Stimulated activated naive CD8-positive, alpha-beta T cell treated with anti-CD3 and anti-CD28 coated beads, Interleukin-15, Interleukin-2, amounts not matched to agents 100 U/mL and 50 U/mL, for 24 hours (primary cell): ENCODE data around the gene NAA50.

Experiments
- ATAC-seq: fragments of 150-1000 bp; cut with Tn5 transposase; one replicate; pipeline ENCODE4 v1.10.0; 2021
- DNase-seq: peaks from one replicate; pipeline ENCODE4 v3.0.0; 2021

The NAA50 gene

DNA sequence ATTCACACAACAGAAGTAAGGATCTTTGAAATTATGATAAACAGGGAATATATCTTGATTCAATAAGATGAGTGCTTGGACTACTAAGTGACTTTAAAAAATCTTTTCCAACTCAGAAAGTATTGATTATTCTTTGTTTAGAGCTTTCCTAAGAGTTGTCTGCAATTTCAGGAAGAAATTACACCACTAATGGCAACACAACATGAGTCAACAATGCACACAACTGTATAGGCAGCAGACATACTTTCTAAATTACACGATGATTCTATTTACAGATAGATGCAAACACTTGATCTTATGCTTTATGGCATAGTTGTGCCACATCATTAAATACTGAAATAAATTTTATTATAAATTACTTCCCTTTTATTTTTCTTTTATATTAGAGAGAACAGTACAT lies 4.4 kb downstream of the NAA50 start:
- ATAC-seq (no peak), DNase-seq (no peak)

DNA sequence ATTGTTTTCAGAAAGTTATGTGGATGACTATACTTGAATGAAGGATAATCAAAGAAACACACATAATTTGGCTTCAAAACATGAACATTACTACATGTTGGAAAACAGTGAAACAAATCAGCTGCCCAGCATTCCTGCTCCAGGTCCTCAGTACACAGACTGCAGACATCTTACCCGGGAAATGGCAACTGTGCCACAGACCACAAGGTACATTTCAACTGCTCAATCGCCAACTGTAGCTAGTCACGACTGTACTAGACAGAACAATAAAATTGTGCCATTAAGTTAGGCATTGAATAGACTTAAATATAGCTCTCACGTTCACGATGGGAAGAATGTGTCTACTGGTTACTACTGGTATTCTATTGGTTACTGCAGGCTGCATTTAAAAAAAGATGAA lies 5.0 kb downstream of the NAA50 start:
- DNase-seq: no peak
- no peak for ATAC-seq

DNA sequence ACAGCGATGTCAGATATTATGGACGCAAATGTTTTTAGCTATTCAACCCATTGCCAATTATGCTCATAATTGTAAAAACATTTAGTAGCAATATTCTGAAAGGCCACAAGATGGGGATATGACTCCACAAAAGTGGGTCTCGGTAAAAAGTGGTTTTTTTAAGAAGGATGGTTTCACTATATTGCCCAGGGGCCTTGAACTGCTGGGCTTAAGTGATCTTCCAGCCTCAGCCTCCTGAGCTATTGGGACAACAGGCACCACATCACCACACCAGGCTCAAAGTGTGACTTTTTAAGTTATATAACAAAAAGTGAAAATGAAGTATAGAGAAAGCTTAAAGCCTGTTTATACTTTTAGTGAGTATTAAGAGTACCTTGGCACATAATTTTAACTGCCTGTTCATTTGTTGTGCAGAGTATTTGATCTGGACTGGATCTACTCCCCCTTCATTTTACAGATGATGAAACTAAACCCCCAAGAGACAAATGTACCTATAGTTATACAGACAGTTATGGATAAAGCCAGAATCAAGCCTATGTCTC lies 9.4 kb downstream of the NAA50 start:
- peak; percentile 49 for ATAC-seq
- DNase-seq: no peak

DNA sequence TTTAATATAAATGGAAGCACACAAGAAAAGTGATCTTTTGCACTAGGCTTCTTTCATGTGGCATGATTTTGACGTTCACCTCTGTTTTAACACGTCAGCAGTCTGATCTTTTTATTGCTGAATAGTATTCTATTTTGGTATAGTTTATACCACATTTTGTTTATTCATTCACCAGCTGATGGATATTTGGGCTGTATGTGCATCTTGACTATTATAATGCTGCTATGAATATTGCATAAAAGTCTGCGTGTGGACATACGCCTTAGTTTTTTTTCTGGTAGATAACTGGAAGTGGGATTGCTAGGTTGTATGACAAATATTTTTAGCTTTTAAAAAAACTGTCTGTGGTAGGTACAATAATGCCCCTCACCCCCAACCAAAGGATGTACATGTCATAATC lies 14.4 kb downstream of the NAA50 start:
- ATAC-seq (no peak), DNase-seq (no peak)

DNA sequence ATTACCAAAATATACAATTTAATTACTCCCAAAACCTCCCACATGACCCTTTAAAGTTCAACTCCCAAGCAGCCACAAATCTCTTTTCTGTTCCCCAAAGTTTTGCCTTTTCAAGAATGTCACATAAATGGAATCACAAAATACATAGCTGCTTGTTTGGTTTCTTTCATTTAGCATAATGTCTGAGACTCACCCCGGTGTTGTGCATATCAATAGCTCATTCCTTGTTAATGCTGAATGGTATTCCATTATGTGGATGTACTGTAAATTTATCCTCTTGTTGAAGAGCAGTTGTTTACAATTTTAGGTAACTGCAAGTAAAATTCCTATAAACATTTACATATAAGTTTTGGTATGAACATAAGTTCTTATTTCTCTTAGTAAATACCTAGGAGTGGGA lies 15.5 kb downstream of the NAA50 start:
- DNase-seq: no peak

DNA sequence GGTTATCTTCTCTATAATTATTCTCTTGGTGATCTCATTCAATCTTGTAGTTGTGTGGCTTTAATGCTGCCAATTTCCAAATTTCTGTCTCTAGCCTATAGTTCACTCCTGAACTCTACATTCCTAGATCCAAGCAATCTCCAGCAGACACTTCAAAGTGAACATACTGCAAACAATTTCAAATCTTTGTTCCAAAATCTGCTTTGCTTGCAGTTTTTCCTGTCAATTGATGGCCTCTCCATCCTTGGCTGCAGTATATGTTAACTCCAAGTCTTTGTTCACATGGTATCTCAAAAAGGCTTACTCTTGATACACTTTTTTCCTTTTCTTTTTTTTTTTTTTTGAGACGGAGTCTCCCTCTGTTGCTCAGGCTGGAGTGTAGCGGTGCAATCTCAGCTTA lies 17.4 kb downstream of the NAA50 start:
- DNase-seq (no peak), ATAC-seq (no peak)

More for the DNA sequence above, 15.5 kb downstream of the NAA50 start:
- ATAC-seq: no peak

DNA sequence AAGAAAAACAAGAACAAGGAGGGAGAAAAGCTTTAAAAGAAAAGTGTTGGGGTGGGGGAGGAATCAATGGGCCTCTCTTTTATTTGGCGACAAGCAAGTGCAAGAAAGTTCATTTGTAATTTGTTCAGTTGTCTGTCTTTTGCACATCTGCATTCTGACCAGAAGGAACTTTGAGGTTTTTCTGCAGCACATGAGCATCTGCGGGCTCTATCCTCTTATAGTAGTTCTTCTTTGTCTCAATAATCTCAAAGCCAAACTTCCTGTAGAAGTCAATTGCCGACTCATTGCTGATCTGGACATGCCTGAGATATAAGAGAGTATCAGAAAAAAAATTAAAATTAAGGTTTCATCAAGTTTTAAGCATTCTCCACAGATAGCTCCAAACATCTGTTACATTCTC lies 24.4 kb downstream of the NAA50 start:
- ATAC-seq (no peak), DNase-seq (no peak)

DNA sequence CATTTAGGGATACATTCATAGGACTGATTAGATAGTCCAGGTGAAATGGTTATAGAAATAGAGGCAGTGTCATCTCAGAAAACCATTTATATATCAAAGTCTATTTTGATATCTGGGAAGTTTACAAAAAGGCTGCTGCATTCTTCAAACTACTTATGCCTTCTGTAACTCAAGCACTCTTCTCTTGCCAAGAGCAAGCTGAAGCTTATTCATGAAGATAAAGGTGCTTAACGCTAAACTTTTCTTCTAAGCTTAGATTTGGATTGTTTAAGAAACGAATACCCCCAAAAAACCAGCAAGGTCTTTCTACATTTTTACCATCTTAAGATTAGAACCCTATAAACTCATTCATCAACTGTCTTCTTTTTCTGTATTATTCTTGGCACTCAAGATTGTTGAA lies 26.3 kb downstream of the NAA50 start:
- no peak for DNase-seq
- no peak for ATAC-seq

DNA sequence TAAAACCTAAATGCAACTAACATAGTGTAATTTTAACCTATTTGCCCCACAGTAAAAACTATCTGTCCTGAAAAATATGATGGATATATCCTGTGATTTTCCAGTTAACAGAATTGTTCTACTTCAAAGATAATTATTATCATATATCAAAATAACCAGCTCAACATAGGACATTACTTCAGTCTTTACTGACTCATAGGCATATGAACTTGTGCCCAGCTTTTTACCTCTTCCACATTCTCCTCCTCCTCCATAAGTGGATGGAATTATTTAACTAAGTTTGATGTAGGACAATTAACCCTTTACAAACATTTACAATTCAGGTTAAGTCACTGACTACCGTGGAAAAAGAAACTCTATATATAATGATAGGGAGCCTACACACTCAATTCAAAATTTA lies 26.8 kb downstream of the NAA50 start:
- DNase-seq (no peak), ATAC-seq (no peak)

DNA sequence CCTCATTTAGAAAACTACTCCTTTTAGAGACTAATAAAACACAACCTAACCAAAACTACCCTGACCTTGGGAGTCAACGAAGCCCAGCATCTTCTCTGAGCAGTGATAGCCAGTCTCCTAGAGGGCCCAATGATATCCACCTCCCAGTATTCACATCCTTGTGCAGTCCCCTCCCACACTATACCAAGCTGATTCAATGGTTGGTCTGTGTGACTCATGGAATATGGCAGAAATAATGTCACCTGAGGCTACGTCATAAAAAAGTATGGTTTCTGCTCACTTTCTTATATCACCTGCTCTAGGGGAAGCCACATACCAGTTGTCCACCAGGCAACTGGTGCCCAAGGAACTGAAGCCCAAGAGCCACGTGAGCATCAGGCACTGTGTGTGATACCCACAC lies 28.2 kb downstream of the NAA50 start:
- no peak for DNase-seq
- ATAC-seq: peak; percentile 97

DNA sequence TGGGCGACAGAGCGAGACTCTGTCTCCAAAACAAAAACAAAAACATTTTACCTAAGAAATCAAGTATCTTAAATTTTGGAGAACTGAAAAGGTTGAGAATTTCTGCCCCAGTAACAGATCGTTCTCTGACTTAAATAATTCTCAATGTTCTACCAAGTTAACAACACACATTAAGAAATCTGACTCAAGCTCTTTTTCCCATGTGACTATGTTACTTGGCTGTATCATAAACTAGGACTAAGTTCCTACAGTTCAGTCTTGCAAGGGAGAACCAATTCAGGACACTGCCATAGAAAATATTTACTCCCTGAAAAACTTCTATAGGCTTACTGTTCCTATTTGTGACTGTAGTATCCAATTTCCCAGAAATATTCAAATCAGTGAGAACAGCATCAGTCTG lies 28.7 kb downstream of the NAA50 start:
- no peak for DNase-seq
- ATAC-seq: no peak

DNA sequence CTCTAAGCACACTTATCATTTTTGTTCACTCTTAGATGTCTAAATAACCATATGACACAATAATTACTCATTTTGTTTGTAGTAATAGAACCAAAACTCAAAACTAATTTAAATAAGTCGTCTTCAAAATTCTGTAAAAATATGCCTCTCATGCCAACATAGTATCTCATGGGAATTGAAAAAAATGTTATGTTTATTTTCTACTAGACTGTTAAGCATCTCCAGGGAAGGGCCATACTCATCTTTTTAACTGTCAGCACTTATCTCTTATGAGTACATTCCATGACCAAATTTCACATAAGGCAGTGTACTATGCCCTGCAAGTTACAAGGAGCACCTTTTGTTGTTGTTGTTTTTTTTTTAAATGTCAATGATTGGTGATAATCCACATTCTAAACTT lies 31.3 kb downstream of the NAA50 start:
- no peak for DNase-seq
- no peak for ATAC-seq

DNA sequence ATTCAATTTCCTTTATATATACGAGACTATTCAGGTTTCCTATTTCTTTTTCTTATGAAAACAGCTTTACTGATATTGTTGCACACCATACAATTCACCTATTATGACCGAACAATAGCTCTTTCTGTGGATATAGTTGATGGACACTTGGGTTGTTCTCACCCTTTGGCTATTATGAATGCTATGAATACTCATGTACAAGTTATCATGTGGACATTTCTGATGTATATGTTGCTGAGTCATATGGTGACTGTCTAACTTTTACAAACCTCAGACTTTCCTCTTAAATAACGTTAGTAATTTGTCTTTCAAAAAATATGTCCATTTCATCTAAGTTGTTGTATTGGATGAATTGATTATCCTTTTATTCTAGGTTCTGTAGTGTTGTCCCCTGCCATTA lies 33.9 kb downstream of the NAA50 start:
- DNase-seq (no peak), ATAC-seq (no peak)

DNA sequence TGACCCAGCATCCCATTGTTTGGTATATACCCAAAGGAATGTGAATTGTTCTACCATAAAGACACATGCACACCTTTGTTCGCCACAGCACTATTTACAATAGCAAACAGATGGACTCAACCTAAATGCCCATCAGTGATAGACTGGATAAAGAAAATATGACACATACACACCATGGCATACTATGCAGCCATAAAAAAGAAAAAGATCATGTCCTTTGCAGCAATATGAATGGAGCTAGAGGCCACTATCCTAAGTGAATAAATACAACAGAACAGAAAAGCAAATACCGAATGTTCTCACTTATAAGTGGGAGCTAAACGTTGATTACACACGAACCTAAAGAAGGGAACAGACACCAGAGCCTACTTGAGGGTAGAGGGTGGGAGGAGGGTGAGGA lies 38.2 kb downstream of the NAA50 start:
- DNase-seq (no peak), ATAC-seq (no peak)

DNA sequence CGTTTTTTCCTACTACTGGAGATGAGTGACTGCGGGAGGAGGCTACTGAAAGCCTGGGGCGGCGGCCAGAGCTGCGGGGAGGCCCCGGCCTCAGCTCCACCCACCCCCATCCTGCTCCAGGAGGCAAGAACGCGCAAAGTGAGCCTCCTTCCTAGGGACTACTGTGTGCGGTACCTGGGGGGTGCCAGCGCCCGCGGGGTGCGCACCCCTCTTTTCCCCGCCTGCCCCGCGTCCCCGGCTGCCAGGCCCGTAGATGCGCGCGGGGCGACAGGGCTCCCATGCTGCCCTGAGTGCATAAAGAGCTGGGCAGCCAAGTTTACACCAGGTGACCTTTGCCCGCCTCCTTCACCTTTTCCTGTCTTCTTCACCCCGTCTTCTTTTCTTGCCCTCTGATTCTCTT lies 47.1 kb downstream of the NAA50 start:
- DNase-seq: peak; percentile 37
- ATAC-seq: no peak

DNA sequence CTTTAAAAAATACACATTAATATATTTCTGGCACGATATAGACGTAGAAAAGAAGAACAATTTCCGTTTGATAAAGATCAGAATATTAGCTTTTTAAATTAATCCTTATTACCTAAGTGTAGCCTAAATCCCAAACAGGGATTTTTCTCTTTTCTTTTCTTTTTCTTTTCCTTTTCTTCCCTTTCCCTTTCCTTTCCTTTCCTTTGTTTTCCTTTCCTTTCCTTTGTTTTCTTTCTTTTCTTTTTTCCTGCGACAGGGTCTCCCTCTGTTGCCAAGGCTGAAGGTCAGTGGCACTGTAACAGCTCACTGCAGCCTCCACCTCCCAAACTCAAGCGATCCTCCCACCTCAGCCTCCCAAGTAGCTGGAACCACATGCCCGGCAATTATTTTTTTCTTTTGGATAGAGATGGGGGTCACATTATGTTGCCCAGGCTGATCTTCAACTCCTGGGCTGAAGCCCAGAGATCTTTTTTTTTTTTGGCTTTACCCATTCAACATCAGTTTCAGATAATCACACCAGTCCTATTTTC lies 47.8 kb downstream of the NAA50 start:
- ATAC-seq (no peak), DNase-seq (no peak)

DNA sequence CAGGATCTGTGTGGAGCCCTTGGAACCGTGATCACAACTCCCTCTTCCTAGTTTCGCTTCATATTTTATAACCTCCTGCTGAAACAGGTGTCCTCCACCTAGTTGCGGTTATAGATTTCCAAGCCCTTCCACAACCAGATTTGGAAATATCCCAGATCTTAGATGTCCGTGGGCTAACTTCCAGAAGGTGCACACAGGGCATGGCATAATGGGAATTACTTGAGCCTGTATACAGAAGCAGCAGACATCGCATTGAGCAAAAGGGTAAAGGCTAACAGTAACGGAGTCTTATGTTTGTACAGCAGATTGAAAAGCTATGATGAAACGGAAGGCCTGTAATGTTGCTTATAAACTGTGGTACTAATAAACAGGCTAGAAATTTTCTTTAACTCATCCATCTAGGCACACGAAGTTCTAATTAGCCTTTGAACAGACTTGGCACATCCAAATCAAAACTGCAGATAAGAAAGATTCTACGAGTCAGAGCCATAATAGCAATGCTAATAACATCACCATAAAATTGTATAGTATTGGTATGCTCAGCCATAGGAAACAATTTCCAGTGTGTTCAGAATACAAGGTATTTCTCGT lies 48.5 kb downstream of the NAA50 start:
- DNase-seq (no peak), ATAC-seq (no peak)

DNA sequence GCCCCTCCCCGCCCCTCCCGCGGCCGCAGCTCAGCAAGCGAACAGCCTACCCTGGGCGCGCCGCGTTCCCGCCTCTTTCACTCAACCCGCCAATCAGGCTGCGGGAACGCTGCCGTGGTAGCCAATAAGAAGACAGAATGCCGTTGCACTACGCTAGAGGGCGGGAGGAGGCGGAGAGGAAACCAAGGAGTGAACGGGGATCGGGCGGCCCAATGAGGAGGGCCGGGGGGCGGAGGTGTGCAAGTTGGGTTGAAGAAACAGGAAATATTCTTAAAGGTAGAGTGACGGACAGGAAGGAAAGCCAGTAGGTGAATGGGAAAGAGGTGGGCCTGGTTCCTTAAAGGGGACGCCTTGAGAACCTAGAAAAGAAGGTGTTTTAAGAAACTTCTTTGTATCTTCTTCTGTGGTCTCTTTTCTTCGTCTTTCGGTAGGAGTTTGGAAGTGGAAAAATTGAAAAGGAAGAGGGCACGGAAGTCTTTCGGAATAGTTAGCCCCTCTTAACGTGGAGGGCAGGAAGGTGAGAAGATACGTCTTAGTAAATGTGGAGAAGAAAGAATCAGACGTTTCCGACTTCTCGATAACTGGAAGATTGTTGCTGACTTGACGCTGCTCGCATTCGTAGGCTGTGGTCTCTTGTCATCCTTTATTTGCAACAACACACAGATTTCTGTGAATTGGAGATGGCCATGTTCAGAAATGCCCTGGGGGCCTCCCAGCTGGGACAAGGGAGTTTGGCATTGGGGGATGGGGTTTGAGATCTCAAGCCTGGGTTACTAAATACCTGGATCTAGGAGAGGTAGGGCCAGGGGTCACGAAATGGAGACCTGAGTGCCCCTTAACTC lies 49.2 kb downstream of the NAA50 start:
- ATAC-seq (peak; percentile 95), DNase-seq (peak; percentile 97)

DNA sequence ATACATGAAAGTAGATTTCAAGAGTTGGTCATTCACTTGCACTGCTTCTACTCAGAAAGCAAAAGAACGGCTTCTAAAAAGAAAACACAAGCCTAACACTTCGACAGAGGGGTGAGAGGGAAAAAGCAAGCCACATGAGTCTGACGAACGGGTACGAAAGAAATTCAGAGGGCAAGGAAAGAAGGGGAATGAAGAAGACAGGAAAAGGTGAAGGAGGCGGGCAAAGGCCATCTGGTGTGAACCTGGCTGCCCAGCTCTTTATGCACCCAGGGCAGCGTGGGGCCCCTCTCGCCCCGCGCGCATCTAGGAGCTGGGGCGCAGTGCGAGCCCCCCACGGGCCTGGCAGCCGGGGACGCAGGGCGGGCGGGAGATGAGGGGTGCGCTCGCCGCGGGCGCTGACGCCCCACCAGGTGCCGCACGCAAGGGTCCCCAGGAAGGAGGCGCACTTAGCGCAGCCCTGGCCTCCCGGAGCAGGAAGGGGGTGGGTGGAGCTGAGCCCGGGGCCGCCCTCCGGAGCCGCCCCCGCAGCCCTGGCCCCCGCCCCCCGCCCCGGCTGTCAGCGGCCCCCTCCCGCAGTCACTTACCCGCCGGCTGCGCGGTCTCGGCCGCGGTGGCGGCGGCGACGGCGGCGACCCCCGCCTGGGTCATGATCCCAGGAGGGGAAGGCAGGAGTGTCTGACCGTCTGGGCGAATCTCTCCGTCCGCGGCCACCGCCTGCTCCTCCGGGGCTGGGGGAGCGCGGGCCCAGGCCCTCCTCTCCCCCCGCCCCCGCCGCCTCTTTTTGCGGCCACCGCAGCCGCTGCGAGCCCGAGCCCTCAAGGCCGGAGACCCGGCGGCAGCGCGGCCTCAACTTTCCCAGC lies 50.0 kb downstream of the NAA50 start, which contains the start of gene USF3:
TSS of gene USF3 (minus strand) at position 857 of the 860 bp plus-strand sequence. CDS start 21,764 bp downstream, outside the sequence.
- peak; percentile 83 for DNase-seq
- ATAC-seq: peak; percentile 75

DNA sequence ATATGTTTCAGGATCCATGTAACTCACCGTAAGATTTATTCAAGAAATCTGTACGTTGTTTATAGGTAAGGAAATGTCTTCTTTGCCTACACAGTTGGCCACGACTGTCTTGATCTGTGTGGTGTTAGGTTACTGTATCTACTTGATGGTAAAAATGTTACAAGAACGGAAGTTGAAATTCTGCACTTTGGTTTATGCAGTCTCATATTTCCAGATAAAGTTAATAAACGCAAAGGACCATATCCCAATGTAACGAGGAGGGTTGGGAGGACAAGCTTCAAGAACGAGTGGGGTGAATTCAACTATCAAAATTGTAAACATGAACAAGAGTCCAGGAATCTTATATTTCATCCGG lies 50.6 kb downstream of the NAA50 start:
- no peak for DNase-seq
- ATAC-seq: no peak

DNA sequence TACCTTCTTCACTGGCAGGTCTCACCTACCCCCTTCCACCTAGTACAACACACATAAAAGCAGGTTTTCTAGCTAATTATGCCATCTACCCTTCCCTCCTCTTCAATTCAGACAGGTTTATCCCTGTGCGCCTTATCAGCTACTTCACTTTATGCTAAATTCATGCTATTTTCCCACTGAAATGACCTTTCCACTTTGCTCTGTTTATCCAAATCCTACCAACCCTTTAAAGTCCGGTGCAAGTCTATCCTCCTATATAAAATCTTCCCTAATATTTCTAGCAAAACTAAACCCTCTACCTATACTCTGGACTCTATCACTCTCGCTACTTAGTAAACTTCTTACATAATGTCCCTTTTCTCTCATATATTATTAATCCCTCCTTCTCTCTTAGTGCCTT lies 55.6 kb downstream of the NAA50 start:
- ATAC-seq: no peak
- DNase-seq: no peak

DNA sequence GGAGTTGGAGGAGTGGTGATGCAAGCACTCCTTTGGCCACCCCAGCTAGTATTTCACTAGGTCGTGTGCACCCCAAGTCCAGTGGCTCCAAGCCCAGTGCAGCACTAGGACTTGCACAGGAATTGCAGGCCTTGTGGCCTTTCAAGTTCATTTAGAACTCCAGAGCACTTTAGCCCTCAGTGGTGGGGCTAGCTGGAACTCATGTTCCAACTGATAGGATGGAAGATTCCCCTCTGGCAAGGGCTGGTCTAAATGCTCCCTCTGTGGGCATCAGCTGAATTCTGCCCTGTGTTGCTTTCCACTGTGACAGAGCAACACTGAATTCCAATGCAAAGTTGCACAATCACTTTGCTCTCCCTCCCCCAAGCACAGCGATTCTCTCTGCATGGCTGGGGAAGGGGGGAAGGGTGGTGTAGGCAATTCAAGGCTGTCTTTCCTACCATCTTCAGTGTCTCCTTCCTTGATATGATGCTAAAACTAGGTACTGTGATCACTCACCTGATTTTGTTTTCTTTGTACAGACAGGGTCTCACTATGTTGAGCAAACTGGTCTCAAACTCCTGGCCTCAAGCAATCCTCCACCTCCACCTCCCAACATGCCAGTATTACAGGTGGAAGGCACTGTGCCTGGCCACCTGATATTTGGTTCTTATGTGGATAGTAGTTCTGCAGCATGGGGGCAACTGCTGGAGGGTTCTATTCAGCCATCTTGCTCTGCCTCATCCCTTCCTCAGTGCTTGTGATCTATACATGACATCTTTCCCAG lies 59.9 kb downstream of the NAA50 start:
- ATAC-seq: no peak
- no peak for DNase-seq
